MM.1S (cell line): Measurements from ENCODE around the gene TRIM71.

Experiments
- EZH2 ChIP-seq: fragments of 300-600 bp; sonication (generic); optimal IDR thresholded peaks from 2 replicates; pipeline ENCODE3; 2017; ENCODE audit warnings: low read depth, mild to moderate bottlenecking, antibody characterized with exemption, low read length, mixed read lengths
- EZH2phosphoT487 ChIP-seq: fragments of 300-600 bp; sonication (generic); IDR thresholded peaks from 2 replicates; pipeline ENCODE4 v1.6.1; 2018; ENCODE audit warnings: antibody characterized with exemption, low read length
- TF ChIP-seq, protein P1 (sequence below): fragments of 300-600 bp; sonication (generic); IDR thresholded peaks from 2 replicates; pipeline ENCODE4 v1.5.1; 2016; ENCODE audit warnings: antibody characterized with exemption, low read length, mixed read lengths

DNA sequence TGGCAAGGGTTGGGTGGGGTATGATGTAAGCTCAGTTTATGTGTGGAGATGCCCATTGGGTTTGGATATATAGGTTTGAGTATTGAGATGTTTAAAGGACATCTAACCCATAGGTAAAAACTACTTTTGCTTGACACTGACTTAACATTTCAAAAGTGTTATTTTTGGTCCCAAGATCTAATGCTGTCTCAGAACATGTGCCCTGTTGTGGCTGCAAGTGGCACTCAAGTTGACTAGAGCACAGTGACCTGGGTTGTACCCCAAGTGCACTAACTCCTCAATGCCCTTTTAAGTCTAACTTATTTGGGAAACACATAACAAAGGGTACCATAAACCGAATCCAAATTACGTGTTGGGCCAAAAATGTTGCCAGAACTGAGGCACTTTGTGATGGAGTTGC, 77.2 kb downstream of the TRIM71 start:
- TF ChIP-seq, protein P1, sequence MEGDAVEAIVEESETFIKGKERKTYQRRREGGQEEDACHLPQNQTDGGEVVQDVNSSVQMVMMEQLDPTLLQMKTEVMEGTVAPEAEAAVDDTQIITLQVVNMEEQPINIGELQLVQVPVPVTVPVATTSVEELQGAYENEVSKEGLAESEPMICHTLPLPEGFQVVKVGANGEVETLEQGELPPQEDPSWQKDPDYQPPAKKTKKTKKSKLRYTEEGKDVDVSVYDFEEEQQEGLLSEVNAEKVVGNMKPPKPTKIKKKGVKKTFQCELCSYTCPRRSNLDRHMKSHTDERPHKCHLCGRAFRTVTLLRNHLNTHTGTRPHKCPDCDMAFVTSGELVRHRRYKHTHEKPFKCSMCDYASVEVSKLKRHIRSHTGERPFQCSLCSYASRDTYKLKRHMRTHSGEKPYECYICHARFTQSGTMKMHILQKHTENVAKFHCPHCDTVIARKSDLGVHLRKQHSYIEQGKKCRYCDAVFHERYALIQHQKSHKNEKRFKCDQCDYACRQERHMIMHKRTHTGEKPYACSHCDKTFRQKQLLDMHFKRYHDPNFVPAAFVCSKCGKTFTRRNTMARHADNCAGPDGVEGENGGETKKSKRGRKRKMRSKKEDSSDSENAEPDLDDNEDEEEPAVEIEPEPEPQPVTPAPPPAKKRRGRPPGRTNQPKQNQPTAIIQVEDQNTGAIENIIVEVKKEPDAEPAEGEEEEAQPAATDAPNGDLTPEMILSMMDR: no peak
- TF ChIP-seq EZH2 (no peak), EZH2phosphoT487 (no peak)
